ENCODE data around the gene VAV2. TPM values are rescaled to one million over a fixed set of nuclear protein-coding genes. Genes with fewer than 3 reads are reported as not detected.

Gene VAV2
- polyA plus RNA-seq, 2 of the 4 experiments (the other 2 are of a cell fraction), result 9.8 to 21.4 TPM

DNA sequence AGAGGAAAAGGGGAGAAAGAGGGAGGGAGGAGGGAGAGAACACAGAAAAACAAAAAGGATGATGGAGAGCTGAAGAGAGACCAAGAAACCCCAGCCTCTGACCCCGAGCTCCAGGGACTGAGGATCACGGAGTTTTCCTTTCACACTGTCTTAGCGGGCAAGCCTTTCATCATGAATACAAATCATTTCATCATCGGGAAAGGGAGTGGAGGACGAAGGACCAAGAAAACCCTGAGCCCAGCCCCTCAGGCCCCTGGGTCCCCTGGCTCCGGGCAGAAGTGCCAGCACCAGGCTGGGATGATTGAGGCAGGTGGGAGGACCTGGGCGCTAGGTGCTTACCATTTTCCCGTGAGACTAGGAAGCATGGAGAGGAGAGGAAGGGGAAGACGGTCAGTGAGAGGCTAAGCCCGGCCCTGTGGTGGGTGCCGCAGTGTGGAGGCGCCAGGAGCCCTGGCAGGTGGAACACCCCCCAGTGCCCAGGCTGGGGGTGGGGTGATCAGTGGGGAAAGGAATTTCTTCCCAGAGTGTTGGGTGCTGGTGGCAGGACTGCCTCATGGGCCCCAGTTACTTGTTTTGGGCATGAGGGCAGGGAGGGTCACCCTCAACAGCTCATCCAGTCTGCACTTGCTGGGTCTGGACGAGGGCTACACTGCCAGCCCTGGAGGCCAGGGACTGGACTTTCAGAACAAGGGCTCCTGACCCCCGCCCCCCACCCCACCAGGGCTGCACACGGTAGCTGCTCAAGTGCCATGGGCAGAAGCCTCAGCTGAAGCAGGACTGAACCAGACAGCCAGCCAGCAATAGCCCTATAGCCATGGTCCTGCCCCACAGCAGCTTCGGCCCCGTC, 205.0 kb downstream of the VAV2 start:
- no peak overlapping the region for H3K4me2 ChIP-seq
- ChIA-PET POLR2A (no interaction called here), CTCF (interaction anchor here (18.7 kb wide), 1 partner anchor 208 kb away, joined by 348 read pairs; no protein-coding TSS in a partner anchor)
- no peak overlapping the region for H3K4me3 ChIP-seq
- 94% methylated on average over 13 of the region's 17 CpGs for WGBS (ENCODE audit: missing lambda C conversion rate)
- no peak overlapping the region for H3K27ac ChIP-seq
- no peak for FAIRE-seq
- H3K9me3 ChIP-seq, result no peaks in the 10 kb centered on the region
- ATAC-seq, result no peak
- no peaks in the 10 kb centered on the region for H3K4me1 ChIP-seq
- TF ChIP-seq FOSL2 (IDR thresholded peaks at IDR 0.05) (no peak), FOSL2 (CRISPR knock-in tag; IDR thresholded peaks at IDR 0.05) (no peak), CBX8 (IDR thresholded peaks at IDR 0.05) (no peak), SREBF2 (IDR thresholded peaks at IDR 0.05) (no peak), CHD4 (IDR thresholded peaks at IDR 0.05; ENCODE audit: borderline replicate concordance) (no peak), EHMT2 (IDR thresholded peaks at IDR 0.05; ENCODE audit: low read depth) (no peak)
- TF ChIP-seq, protein P1, sequence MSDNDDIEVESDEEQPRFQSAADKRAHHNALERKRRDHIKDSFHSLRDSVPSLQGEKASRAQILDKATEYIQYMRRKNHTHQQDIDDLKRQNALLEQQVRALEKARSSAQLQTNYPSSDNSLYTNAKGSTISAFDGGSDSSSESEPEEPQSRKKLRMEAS (IDR thresholded peaks at IDR 0.05), result no peak
- no peak for DNase-seq (ENCODE audit: low read depth in 1 of 2, low spot score in 1 of 2)

DNA sequence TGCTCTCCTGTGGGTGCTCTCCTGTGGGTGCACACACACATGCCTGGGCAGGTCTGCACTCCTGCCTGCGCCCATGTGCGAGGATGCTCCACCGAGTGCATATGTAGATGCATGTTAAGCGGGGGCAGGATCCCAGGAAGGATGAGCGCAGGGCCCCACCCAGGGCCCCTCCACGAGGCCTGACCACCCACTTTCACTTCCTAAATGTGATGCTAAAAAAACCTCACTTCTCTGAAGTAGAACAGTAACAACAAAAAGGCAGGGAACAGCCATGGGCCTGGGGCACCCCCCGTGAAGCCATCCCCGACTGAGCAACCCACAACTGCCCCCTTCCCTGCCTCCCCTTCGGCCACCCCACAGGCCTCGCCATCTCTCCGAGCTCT, 205.8 kb downstream of the VAV2 start:
- Histone ChIP-seq H3K4me2 (no peak overlapping the region), H3K4me1 (no peaks in the 10 kb centered on the region), H3K4me3 (no peak overlapping the region), H3K27ac (no peak overlapping the region), H3K9me3 (no peaks in the 10 kb centered on the region)
- DNase-seq (ENCODE audit: low read depth in 1 of 2, low spot score in 1 of 2) (no peak), ATAC-seq (no peak), FAIRE-seq (no peak)
- WGBS (ENCODE audit: missing lambda C conversion rate), result 95% methylated on average over 11 of the region's 11 CpGs
- TF ChIP-seq NPAS2 (CRISPR knock-in tag; IDR thresholded peaks at IDR 0.05; ENCODE audit: borderline replicate concordance), result no peak
- TF ChIP-seq EHMT2 (IDR thresholded peaks at IDR 0.05; ENCODE audit: low read depth), result no peak
- no peak for TF ChIP-seq FOSB (CRISPR knock-in tag; IDR thresholded peaks at IDR 0.05)
- TF ChIP-seq, protein P2, sequence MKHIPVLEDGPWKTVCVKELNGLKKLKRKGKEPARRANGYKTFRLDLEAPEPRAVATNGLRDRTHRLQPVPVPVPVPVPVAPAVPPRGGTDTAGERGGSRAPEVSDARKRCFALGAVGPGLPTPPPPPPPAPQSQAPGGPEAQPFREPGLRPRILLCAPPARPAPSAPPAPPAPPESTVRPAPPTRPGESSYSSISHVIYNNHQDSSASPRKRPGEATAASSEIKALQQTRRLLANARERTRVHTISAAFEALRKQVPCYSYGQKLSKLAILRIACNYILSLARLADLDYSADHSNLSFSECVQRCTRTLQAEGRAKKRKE (CRISPR knock-in tag; IDR thresholded peaks at IDR 0.05; ENCODE audit: low read depth), result no peak
- no peak for TF ChIP-seq HOXB5 (CRISPR knock-in tag; IDR thresholded peaks at IDR 0.05)
- no peak for TF ChIP-seq CHD2 (IDR thresholded peaks at IDR 0.05; ENCODE audit: low read length, partially characterized antibody)
- no peak for TF ChIP-seq RARB (CRISPR knock-in tag; IDR thresholded peaks at IDR 0.05)
- ChIA-PET POLR2A (no interaction called here), CTCF (interaction anchor here (18.7 kb wide), 1 partner anchor 209 kb away, joined by 348 read pairs; no protein-coding TSS in a partner anchor)

DNA sequence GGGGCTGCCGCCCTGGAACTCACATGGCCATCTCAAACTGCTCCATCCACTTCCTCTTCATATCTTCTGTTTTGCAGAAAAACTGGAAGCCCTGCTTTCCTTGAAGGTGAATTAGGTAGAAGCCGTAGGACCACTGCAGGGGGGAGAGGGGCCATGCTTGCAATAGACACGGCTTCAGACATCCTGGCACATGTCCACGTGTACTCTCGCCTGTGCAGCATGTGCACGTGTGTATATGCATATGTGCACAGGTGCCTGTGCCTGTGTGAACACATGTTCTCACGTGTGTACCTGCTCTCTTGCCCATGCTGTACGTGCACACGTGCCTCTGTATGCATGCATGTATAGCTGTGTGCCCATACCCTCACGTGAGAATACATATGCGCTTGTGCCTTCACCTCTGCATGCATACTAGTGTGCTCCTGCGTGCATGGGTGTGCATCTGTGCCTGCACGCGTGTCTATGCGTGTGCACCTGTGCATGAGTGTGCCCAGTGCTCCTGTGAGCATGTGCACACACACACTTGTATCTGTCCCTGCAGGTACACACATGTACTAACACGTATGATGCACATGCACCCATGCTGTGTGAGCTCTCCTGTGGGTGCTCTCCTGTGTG, 206.3 kb downstream of the VAV2 start:
- DNase-seq (ENCODE audit: low read depth in 1 of 2, low spot score in 1 of 2) (no peak), FAIRE-seq (no peak), ATAC-seq (no peak)
- Histone ChIP-seq H3K4me1 (no peaks in the 10 kb centered on the region), H3K9me3 (no peaks in the 10 kb centered on the region), H3K27ac (no peak overlapping the region), H3K4me3 (no peak overlapping the region), H3K4me2 (no peak overlapping the region)
- 92% methylated on average over 16 of the region's 16 CpGs for WGBS (ENCODE audit: missing lambda C conversion rate)
- ChIA-PET POLR2A (no interaction called here), CTCF (interaction anchor here (18.7 kb wide), 1 partner anchor 209 kb away, joined by 348 read pairs; no protein-coding TSS in a partner anchor)
- TF ChIP-seq EP300 (IDR thresholded peaks at IDR 0.05) (no peak), POLR2AphosphoS2 (conservative IDR thresholded peaks at IDR 0.05; ENCODE audit: low read length) (no peak), GATA3 (IDR thresholded peaks at IDR 0.05; ENCODE audit: borderline replicate concordance) (no peak), ESRRA (IDR thresholded peaks at IDR 0.05; ENCODE audit: borderline replicate concordance, low read length) (no peak), ZC3H11A (IDR thresholded peaks at IDR 0.05) (no peak), EHMT2 (IDR thresholded peaks at IDR 0.05; ENCODE audit: low read depth) (no peak), KDM1A (IDR thresholded peaks at IDR 0.05; ENCODE audit: low read depth) (no peak), HOXB13 (CRISPR knock-in tag; IDR thresholded peaks at IDR 0.05; ENCODE audit: low read depth) (no peak), RFX5 (IDR thresholded peaks at IDR 0.05) (no peak), EHF (CRISPR knock-in tag; IDR thresholded peaks at IDR 0.05) (no peak)
- TF ChIP-seq, protein P3, sequence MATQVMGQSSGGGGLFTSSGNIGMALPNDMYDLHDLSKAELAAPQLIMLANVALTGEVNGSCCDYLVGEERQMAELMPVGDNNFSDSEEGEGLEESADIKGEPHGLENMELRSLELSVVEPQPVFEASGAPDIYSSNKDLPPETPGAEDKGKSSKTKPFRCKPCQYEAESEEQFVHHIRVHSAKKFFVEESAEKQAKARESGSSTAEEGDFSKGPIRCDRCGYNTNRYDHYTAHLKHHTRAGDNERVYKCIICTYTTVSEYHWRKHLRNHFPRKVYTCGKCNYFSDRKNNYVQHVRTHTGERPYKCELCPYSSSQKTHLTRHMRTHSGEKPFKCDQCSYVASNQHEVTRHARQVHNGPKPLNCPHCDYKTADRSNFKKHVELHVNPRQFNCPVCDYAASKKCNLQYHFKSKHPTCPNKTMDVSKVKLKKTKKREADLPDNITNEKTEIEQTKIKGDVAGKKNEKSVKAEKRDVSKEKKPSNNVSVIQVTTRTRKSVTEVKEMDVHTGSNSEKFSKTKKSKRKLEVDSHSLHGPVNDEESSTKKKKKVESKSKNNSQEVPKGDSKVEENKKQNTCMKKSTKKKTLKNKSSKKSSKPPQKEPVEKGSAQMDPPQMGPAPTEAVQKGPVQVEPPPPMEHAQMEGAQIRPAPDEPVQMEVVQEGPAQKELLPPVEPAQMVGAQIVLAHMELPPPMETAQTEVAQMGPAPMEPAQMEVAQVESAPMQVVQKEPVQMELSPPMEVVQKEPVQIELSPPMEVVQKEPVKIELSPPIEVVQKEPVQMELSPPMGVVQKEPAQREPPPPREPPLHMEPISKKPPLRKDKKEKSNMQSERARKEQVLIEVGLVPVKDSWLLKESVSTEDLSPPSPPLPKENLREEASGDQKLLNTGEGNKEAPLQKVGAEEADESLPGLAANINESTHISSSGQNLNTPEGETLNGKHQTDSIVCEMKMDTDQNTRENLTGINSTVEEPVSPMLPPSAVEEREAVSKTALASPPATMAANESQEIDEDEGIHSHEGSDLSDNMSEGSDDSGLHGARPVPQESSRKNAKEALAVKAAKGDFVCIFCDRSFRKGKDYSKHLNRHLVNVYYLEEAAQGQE (IDR thresholded peaks at IDR 0.05), result no peak
- TF ChIP-seq, protein P4, sequence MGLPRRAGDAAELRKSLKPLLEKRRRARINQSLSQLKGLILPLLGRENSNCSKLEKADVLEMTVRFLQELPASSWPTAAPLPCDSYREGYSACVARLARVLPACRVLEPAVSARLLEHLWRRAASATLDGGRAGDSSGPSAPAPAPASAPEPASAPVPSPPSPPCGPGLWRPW (IDR thresholded peaks at IDR 0.05), result no peak
- TF ChIP-seq, protein P1 (IDR thresholded peaks at IDR 0.05), result no peak

All from A549 (cell line).